ENCODE data around the gene HNRNPA2B1. TPM values are rescaled to one million over a fixed set of nuclear protein-coding genes. Genes with fewer than 3 reads are reported as not detected.

Gene HNRNPA2B1
- total RNA-seq, 1 experiment from 2014 or later: 1,137 TPM

DNA sequence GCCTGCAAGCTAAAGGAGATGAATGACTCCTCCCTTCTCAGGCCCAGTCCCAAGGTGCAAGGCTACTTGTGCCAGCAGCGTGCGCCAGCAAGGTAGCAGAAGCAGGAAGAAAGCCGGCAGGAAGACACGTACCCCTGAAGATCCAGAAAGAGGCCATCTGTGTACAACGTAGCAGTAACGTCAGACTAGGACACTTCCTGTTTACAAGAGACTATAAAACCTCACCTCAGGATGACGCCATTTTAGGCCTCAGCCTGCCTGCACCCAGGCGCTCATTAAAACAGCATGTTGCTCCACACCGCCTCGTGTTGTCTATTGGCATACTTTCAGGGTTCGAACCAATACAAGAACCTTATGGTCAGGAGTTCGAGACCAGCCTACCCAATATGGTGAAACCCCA, 49.7 kb upstream of the HNRNPA2B1 start:
- no peak overlapping the region for H3K23ac ChIP-seq (ENCODE audit: insufficient read length, low read depth, low read length)
- H3K79me1 ChIP-seq (ENCODE audit: insufficient read depth, low read depth, low read length, poor library complexity, severe bottlenecking): no peaks in the 10 kb centered on the region
- no peaks in the 10 kb centered on the region for H3K9me3 ChIP-seq (ENCODE audit: control insufficient read depth, low read depth, low read length)
- TF ChIP-seq CTCF (conservative IDR thresholded peaks at IDR 0.05): no peak
- H3K4me3 Mint-ChIP-seq: no peak overlapping the region
- no peak overlapping the region; a peak in 1 of 7 replicates for H3K27ac Mint-ChIP-seq
- no peak overlapping the region for H2AK5ac ChIP-seq (ENCODE audit: insufficient read length, low read length)
- H2AFZ ChIP-seq (ENCODE audit: low read length): no peak overlapping the region
- no peak overlapping the region for H2BK120ac ChIP-seq (ENCODE audit: low read depth, low read length, poor library complexity, severe bottlenecking)
- no peaks in the 10 kb centered on the region for H3K36me3 Mint-ChIP-seq (ENCODE audit: insufficient read depth in 1 of 3, low read depth in 3 of 3)
- no peak overlapping the region for H2BK20ac ChIP-seq (ENCODE audit: low read depth, low read length, poor library complexity, severe bottlenecking)
- H3K9ac ChIP-seq (ENCODE audit: extremely low read depth, insufficient read length, low read length): no peak overlapping the region
- H3K27ac ChIP-seq (ENCODE audit: insufficient read length, low read depth, low read length): no peak overlapping the region
- H3K27me3 ChIP-seq (ENCODE audit: insufficient read depth, low read length): no peaks in the 10 kb centered on the region
- no peak overlapping the region for H3K14ac ChIP-seq (ENCODE audit: insufficient read depth, low read length)
- no peak overlapping the region for H3K18ac ChIP-seq (ENCODE audit: insufficient read length, low read depth, low read length)
- no peak overlapping the region for H3K4ac ChIP-seq (ENCODE audit: low read depth, low read length)
- H3T11ph ChIP-seq (ENCODE audit: low read length): no peak overlapping the region
- no peak overlapping the region for H3K4me2 ChIP-seq (ENCODE audit: insufficient read depth, insufficient read length, low read length)
- H2BK12ac ChIP-seq (ENCODE audit: insufficient read length, low read depth, low read length): no peak overlapping the region
- no peak for DNase-seq
- no peak overlapping the region for H2BK15ac ChIP-seq (ENCODE audit: low read depth, low read length)
- H4K20me1 ChIP-seq (ENCODE audit: control insufficient read depth, insufficient read depth, insufficient read length): no peaks in the 10 kb centered on the region
- no peaks in the 10 kb centered on the region for H3K27me3 Mint-ChIP-seq (ENCODE audit: low read depth)
- H3K23me2 ChIP-seq (ENCODE audit: insufficient read length, low read depth, low read length, poor library complexity, severe bottlenecking): no peaks in the 10 kb centered on the region
- H4K5ac ChIP-seq (ENCODE audit: insufficient read length, low read depth, low read length): no peak overlapping the region
- H3K9me3 Mint-ChIP-seq: no peaks in the 10 kb centered on the region
- H4K91ac ChIP-seq (ENCODE audit: insufficient read length, low read depth, low read length): no peak overlapping the region
- WGBS (ENCODE audit: extremely low coverage, insufficient read length, low lambda C conversion rate): no CpG with 5 or more reads among the region's 12 CpGs
- no peaks in the 10 kb centered on the region for H3K4me1 Mint-ChIP-seq
- no peak overlapping the region for H4K8ac ChIP-seq (replicated peaks; ENCODE audit: insufficient read length, low read depth, low read length)
- H3K56ac ChIP-seq (ENCODE audit: insufficient read length, low read depth, low read length): no peak overlapping the region
- no peaks in the 10 kb centered on the region for H3K4me1 ChIP-seq (ENCODE audit: insufficient read depth, low read length)
- H3K79me2 ChIP-seq (ENCODE audit: insufficient read depth, low read length): no peaks in the 10 kb centered on the region
- no peak overlapping the region for H2BK5ac ChIP-seq (ENCODE audit: insufficient read length, low read length)
